H1 (cell line): Measurements from ENCODE around the gene ADAM12. TPM values are rescaled to one million over a fixed set of nuclear protein-coding genes. Genes with fewer than 3 reads are reported as not detected.

Experiments
- CTCF ChIA-PET: fragments of 300-600 bp; sonication (Branson Sonifier 250); formaldehyde crosslinking; loops from one replicate; lab custom pipeline; 2021; ENCODE audit not compliant: partially characterized antibody; lab: Charles Lee
- POLR2A ChIA-PET: fragments of 300-600 bp; sonication (Branson Sonifier 250); formaldehyde crosslinking; loops from one replicate; lab custom pipeline; 2021; ENCODE audit warnings: inconsistent platforms; ENCODE audit not compliant: partially characterized antibody; lab: Charles Lee
- DNase-seq, 2 experiments: peaks; one replicate each; pipeline versions ENCODE4 v3.0.0 to v3.0.0-alpha.2; 2010 to 2022; ENCODE audit warnings: low spot score in 2 of 2, low read depth in 1 of 2, mixed read lengths in 1 of 2
- FAIRE-seq: peaks from 2 replicates; lab custom pipeline; 2011; peaks lifted over from hg19 to GRCh38; lab: Jason Lieb, UNC
- H2AFZ ChIP-seq: 2 replicates; pipeline ENCODE4 v1.8.1; 2012; ENCODE audit warnings: low read length, inconsistent platforms
- H2AK5ac ChIP-seq: 2 replicates; pipeline ENCODE4 v1.6.1; 2013; ENCODE audit warnings: low read depth, low read length
- H2BK120ac ChIP-seq: replicated peaks from 2 replicates; pipeline ENCODE3; 2013; ENCODE audit warnings: low read depth, low read length, inconsistent platforms
- H2BK12ac ChIP-seq: 2 replicates; pipeline ENCODE4 v1.6.1; 2013; ENCODE audit warnings: low read depth, low read length
- H2BK15ac ChIP-seq: 2 replicates; pipeline ENCODE4 v1.6.1; 2013; ENCODE audit warnings: low read length
- H2BK20ac ChIP-seq: 2 replicates; pipeline ENCODE4 v1.6.1; 2013; ENCODE audit warnings: low read length
- H2BK5ac ChIP-seq: 2 replicates; pipeline ENCODE4 v1.6.1; 2013; ENCODE audit warnings: low read depth, low read length
- H3K14ac ChIP-seq: 2 replicates; pipeline ENCODE4 v1.6.1; 2013; ENCODE audit warnings: inconsistent platforms; ENCODE audit not compliant: insufficient read length
- H3K18ac ChIP-seq: 2 replicates; pipeline ENCODE4 v1.6.1; 2013; ENCODE audit warnings: low read length; ENCODE audit errors: extremely low read depth
- H3K23ac ChIP-seq: 2 replicates; pipeline ENCODE4 v1.6.1; 2013; ENCODE audit warnings: inconsistent platforms; ENCODE audit not compliant: insufficient read length
- H3K23me2 ChIP-seq: 2 replicates; pipeline ENCODE4 v1.6.1; 2013; ENCODE audit warnings: low read depth, low read length
- H3K27ac ChIP-seq: 2 replicates; pipeline ENCODE4 v1.6.1; 2011; ENCODE audit warnings: low read depth, low read length, inconsistent platforms
- H3K27me3 ChIP-seq, 4 experiments: replicated peaks in 1 of 4; 1 replicate in 1 of 4; 2 replicates in 3 of 4; pipeline versions ENCODE4 v1.6.1 to v1.8.1; 2011 to 2013; ENCODE audit warnings: low read length in 3 of 4, mild to moderate bottlenecking in 3 of 4, inconsistent platforms in 2 of 4, mixed read lengths in 2 of 4, moderate library complexity in 1 of 4; ENCODE audit not compliant: control insufficient read depth in 3 of 4, insufficient read depth in 3 of 4; ENCODE audit errors: extremely low read depth in 1 of 4
- H3K36me3 ChIP-seq, 4 experiments: 2 replicates each; pipeline versions ENCODE4 v1.6.1 to v1.8.1; 2011 to 2013; ENCODE audit warnings: mild to moderate bottlenecking in 4 of 4, low read length in 3 of 4, moderate library complexity in 2 of 4, control low read depth in 1 of 4, inconsistent platforms in 1 of 4; ENCODE audit not compliant: insufficient read depth in 4 of 4, control insufficient read depth in 2 of 4
- H3K4ac ChIP-seq: replicated peaks from 2 replicates; pipeline ENCODE3; 2013; ENCODE audit warnings: low read length, low read depth, mixed read lengths, inconsistent platforms; ENCODE audit not compliant: insufficient read length
- H3K4me1 ChIP-seq, 4 experiments: replicated peaks in 1 of 4; 1 replicate in 1 of 4; 2 replicates in 3 of 4; pipeline versions ENCODE4 v1.6.1 to v1.8.1; 2011 to 2013; ENCODE audit warnings: low read length in 3 of 4, inconsistent platforms in 2 of 4, mixed read lengths in 1 of 4; ENCODE audit not compliant: insufficient read depth in 4 of 4, control insufficient read depth in 3 of 4
- H3K4me2 ChIP-seq, 2 experiments: 2 replicates each; pipeline versions ENCODE4 v1.6.1 to v1.8.1; 2011 to 2013; ENCODE audit warnings: low read depth in 2 of 2, low read length in 2 of 2, control low read depth in 1 of 2, inconsistent platforms in 1 of 2, mild to moderate bottlenecking in 1 of 2; ENCODE audit not compliant: insufficient read depth in 1 of 2
- H3K4me3 ChIP-seq, 4 experiments: fragments of 200-600, 300-600 bp in 1 of 4; sonication (generic), shearing (Covaris generic), sonication (Bioruptor Twin) in 1 of 4; 2 replicates each; pipeline versions ENCODE4 v1.5.1 to v1.8.1; 2011 to 2016; ENCODE audit warnings: low read length in 4 of 4, low read depth in 3 of 4, control low read depth in 2 of 4, inconsistent platforms in 2 of 4, mild to moderate bottlenecking in 2 of 4, mixed read lengths in 1 of 4, moderate library complexity in 1 of 4; ENCODE audit not compliant: insufficient read depth in 2 of 4; ENCODE audit errors: extremely low read depth in 1 of 4
- H3K56ac ChIP-seq: replicated peaks from 2 replicates; pipeline ENCODE3; 2013; ENCODE audit warnings: low read depth, mild to moderate bottlenecking, mixed read lengths, low read length, inconsistent platforms; ENCODE audit not compliant: insufficient read length
- H3K79me1 ChIP-seq: 2 replicates; pipeline ENCODE4 v1.6.1; 2013; ENCODE audit warnings: low read depth, low read length, control low read depth
- H3K79me2 ChIP-seq, 2 experiments: 2 replicates each; pipeline versions ENCODE4 v1.6.1 to v1.8.1; 2012 to 2013; ENCODE audit warnings: low read length in 2 of 2, mild to moderate bottlenecking in 2 of 2, inconsistent platforms in 1 of 2; ENCODE audit not compliant: insufficient read depth in 2 of 2, control insufficient read depth in 1 of 2
- H3K9ac ChIP-seq, 4 experiments: replicated peaks in 1 of 4; 1 replicate in 1 of 4; 2 replicates in 3 of 4; pipeline versions ENCODE4 v1.6.1 to v1.8.1; 2011 to 2013; ENCODE audit warnings: low read depth in 3 of 4, low read length in 3 of 4, control low read depth in 2 of 4, mild to moderate bottlenecking in 2 of 4, moderate library complexity in 2 of 4, inconsistent platforms in 1 of 4; ENCODE audit errors: extremely low read depth in 1 of 4
- H3K9me3 ChIP-seq, 2 experiments: 2 replicates each; pipeline versions ENCODE4 v1.6.1 to v1.8.1; 2012 to 2013; ENCODE audit warnings: mild to moderate bottlenecking in 2 of 2, moderate library complexity in 2 of 2, control low read depth in 1 of 2, inconsistent platforms in 1 of 2, low read depth in 1 of 2, low read length in 1 of 2, mixed read lengths in 1 of 2; ENCODE audit not compliant: insufficient read depth in 2 of 2
- H4K20me1 ChIP-seq, 2 experiments: replicated peaks in 1 of 2; 2 replicates each; pipeline versions ENCODE3 to v1.8.1; 2011 to 2013; ENCODE audit warnings: inconsistent platforms in 2 of 2, low read length in 2 of 2, mild to moderate bottlenecking in 1 of 2; ENCODE audit not compliant: insufficient read depth in 2 of 2, control insufficient read depth in 1 of 2
- H4K5ac ChIP-seq: 2 replicates; pipeline ENCODE4 v1.6.1; 2013; ENCODE audit warnings: low read length, low read depth, mixed read lengths, inconsistent platforms; ENCODE audit not compliant: insufficient read length
- H4K8ac ChIP-seq: 2 replicates; pipeline ENCODE4 v1.8.0; 2013; ENCODE audit warnings: mild to moderate bottlenecking, moderate library complexity, low read length, inconsistent platforms; ENCODE audit not compliant: insufficient read depth; ENCODE audit errors: extremely low read depth
- H4K91ac ChIP-seq: replicated peaks from 2 replicates; pipeline ENCODE3; 2013; ENCODE audit warnings: low read length, mixed read lengths, inconsistent platforms; ENCODE audit not compliant: insufficient read length
- ASH2L ChIP-seq: fragments of 200-600, 300-600 bp; sonication (generic); IDR thresholded peaks from one replicate; pipeline ENCODE4 v1.7.1; 2017; ENCODE audit warnings: low read length
- ATF2 ChIP-seq: IDR thresholded peaks from 2 replicates; pipeline ENCODE4 v1.6.1; 2012; ENCODE audit warnings: low read length, inconsistent platforms
- BRCA1 ChIP-seq: IDR thresholded peaks from 2 replicates; pipeline ENCODE4 v1.6.1; 2012; ENCODE audit warnings: low read depth, low read length, improper control_type of control experiment
- CBX8 ChIP-seq: fragments of 300-800, 300-1000 bp; sonication (generic); IDR thresholded peaks from 2 replicates; pipeline ENCODE4 v1.7.1; 2016; ENCODE audit warnings: low read depth, low read length, borderline replicate concordance
- EZH2 ChIP-seq: fragments of 200-600 bp; sonication (generic); IDR thresholded peaks from 2 replicates; pipeline ENCODE4 v1.7.1; 2012; ENCODE audit warnings: low read depth, mild to moderate bottlenecking, moderate library complexity, low read length, inconsistent platforms; ENCODE audit not compliant: severe bottlenecking
- JUN ChIP-seq: IDR thresholded peaks from 2 replicates; pipeline ENCODE4 v1.6.1; 2011; ENCODE audit warnings: low read depth, mild to moderate bottlenecking, improper control_type of control experiment, low read length
- NRF1 ChIP-seq: IDR thresholded peaks from 2 replicates; pipeline ENCODE4 v1.6.1; 2011; ENCODE audit warnings: mild to moderate bottlenecking, low read depth, low read length, improper control_type of control experiment
- RXRA ChIP-seq: IDR thresholded peaks from 2 replicates; pipeline ENCODE4 v1.6.1; 2011; ENCODE audit warnings: low read depth, mild to moderate bottlenecking, low read length, moderate library complexity; ENCODE audit not compliant: insufficient read depth
- SIRT6 ChIP-seq: IDR thresholded peaks from one replicate; pipeline ENCODE4 v1.7.1; 2012; ENCODE audit warnings: low read length, inconsistent platforms
- SUZ12 ChIP-seq: fragments of 200-600 bp; sonication (generic); IDR thresholded peaks from 2 replicates; pipeline ENCODE4 v1.6.1; 2012; ENCODE audit warnings: mild to moderate bottlenecking, inconsistent platforms, low read length, moderate library complexity, mixed read lengths
- YY1 ChIP-seq: IDR thresholded peaks from 2 replicates; pipeline ENCODE4 v1.6.1; 2011; ENCODE audit warnings: low read depth, mild to moderate bottlenecking, low read length
- WGBS, 2 experiments: shearing (Covaris generic) in 1 of 2; methylation state at CpG; one replicate each; pipeline versions ENCODE4 v1.1.6 to v1.1.7; 2013 to 2015; ENCODE audit warnings: low lambda C conversion rate in 2 of 2, mixed read lengths in 2 of 2, inconsistent platforms in 1 of 2, low coverage in 1 of 2, missing lambda C conversion rate in 1 of 2; ENCODE audit not compliant: insufficient replicate concordance in 2 of 2, insufficient coverage in 1 of 2, insufficient read length in 1 of 2; ENCODE audit errors: extremely low coverage in 1 of 2, missing lambda C conversion rate in 1 of 2; 5-methylcytosine and 5-hydroxymethylcytosine counted together
- polyA plus RNA-seq, 7 experiments: library from polyadenylated mRNA; depleted of rRNA in 3 of 7; stranded (reverse) in 5 of 7; unstranded in 2 of 7; fragments of >200 nt in 5 of 7; fragments of 200-250 nt in 2 of 7; gene quantifications; 1 replicate in 5 of 7; 2 replicates in 1 of 7; 4 replicates in 1 of 7; pipeline versions ENCODE4 v1.2.1 to v1.2.3, GENCODE V29; 2011 to 2013; ENCODE audit warnings: missing spikeins in 2 of 7, mixed read lengths in 2 of 7
- total RNA-seq: library from RNA; stranded (reverse); fragmentation: NEBNext Ultra II Directional; extraction: Animal tissue kit (Norgen Biotek cat#: 25700); gene quantifications from 2 replicates; pipeline ENCODE4 v1.2.1, GENCODE V29; 2021
- TF ChIP-seq, protein P1 (sequence below): IDR thresholded peaks from 2 replicates; pipeline ENCODE4 v1.6.1; 2011; ENCODE audit warnings: low read length, improper control_type of control experiment

The ADAM12 gene
- total and polyA plus RNA-seq, 2 of the 8 experiments (the other 6 are each of a cell fraction or from before 2014, with no cell fraction given): 0.07 to 0.17 TPM

GRCh38 chr10:126130271-126130710 is 258.0 kb downstream of the ADAM12 start:
- FAIRE-seq (no peak), DNase-seq (no peak)
- peaks cover 0 to 6% (median 1%) of the 10 kb centered on the region in 4 experiments; a peak in 4 of 7 replicates for H3K4me1 ChIP-seq
- no peaks in the 10 kb centered on the region for H4K20me1 ChIP-seq
- no peak overlapping the region for H4K5ac ChIP-seq
- H3K23me2 ChIP-seq: no peaks in the 10 kb centered on the region
- no peak overlapping the region for H3K4me3 ChIP-seq
- no peak overlapping the region for H2AK5ac ChIP-seq
- no peak overlapping the region for H3K27ac ChIP-seq
- H3K23ac ChIP-seq: no peak overlapping the region
- H3K14ac ChIP-seq: no peak overlapping the region
- no peak overlapping the region for H2BK12ac ChIP-seq
- H3K79me2 ChIP-seq: no peaks in the 10 kb centered on the region
- H4K91ac ChIP-seq: peak overlapping the region; percentile 20
- no peak overlapping the region for H3K4ac ChIP-seq
- H2BK15ac ChIP-seq: 0 out of 2 replicates have a peak overlapping the region, but pooled peaks have one; percentile 83
- no peak overlapping the region for H3K9ac ChIP-seq
- no peak overlapping the region for H2AFZ ChIP-seq
- H3K4me2 ChIP-seq: no peak overlapping the region
- WGBS, 2 experiments: 95% methylated on average over 9 of the region's 9 CpGs; no CpG with 5 or more reads in 1 of the 2 experiments
- no peak overlapping the region for H2BK120ac ChIP-seq
- no peak overlapping the region for H2BK20ac ChIP-seq
- H3K56ac ChIP-seq: no peak overlapping the region
- H3K36me3 ChIP-seq: no peaks in the 10 kb centered on the region
- no peak overlapping the region for H2BK5ac ChIP-seq
- ChIA-PET CTCF (interaction anchor here (1.0 to 1.4 kb wide), 6 partner anchors 10 to 153 kb away, joined by 3 to 6 read pairs (median 4); no protein-coding TSS in a partner anchor), POLR2A (no interaction called here)
- H3K79me1 ChIP-seq: no peaks in the 10 kb centered on the region
- H3K18ac ChIP-seq: no peak overlapping the region
- H3K27me3 ChIP-seq: no peaks in the 10 kb centered on the region
- H3K9me3 ChIP-seq: no peaks in the 10 kb centered on the region
- H4K8ac ChIP-seq: no peak overlapping the region
- no peak for TF ChIP-seq ATF2
- TF ChIP-seq NRF1: no peak
- no peak for TF ChIP-seq SIRT6
- no peak for TF ChIP-seq EZH2
- TF ChIP-seq ASH2L: no peak
- TF ChIP-seq YY1: no peak
- TF ChIP-seq SUZ12: no peak
- no peak for TF ChIP-seq JUN
- TF ChIP-seq CBX8: no peak
- TF ChIP-seq BRCA1: no peak
- TF ChIP-seq, protein P1, sequence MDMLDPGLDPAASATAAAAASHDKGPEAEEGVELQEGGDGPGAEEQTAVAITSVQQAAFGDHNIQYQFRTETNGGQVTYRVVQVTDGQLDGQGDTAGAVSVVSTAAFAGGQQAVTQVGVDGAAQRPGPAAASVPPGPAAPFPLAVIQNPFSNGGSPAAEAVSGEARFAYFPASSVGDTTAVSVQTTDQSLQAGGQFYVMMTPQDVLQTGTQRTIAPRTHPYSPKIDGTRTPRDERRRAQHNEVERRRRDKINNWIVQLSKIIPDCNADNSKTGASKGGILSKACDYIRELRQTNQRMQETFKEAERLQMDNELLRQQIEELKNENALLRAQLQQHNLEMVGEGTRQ: no peak
- TF ChIP-seq RXRA: no peak
